Fibroblast of lung (primary cell): Measurements from ENCODE around the gene POTEH. TPM values are rescaled to one million over a fixed set of nuclear protein-coding genes. Genes with fewer than 3 reads are reported as not detected.
"Not testable (repeated sequence)": the region's sequence is repeated elsewhere in the genome, so short reads cannot be mapped to it uniquely, and the experiment has no call there.

Experiments
- DNase-seq, 2 donors: peaks; one replicate each; pipeline versions ENCODE4 v3.0.0 to v3.0.0-alpha.2; 2010; ENCODE audit warnings: low read depth in 2 of 2
- H2AFZ ChIP-seq: 2 replicates; pipeline ENCODE4 v1.5.1; 2012; ENCODE audit warnings: low read length, control low read depth, inconsistent platforms
- H3K27ac ChIP-seq: 2 replicates; pipeline ENCODE4 v1.5.1; 2011; ENCODE audit warnings: low read length, control low read depth; ENCODE audit not compliant: insufficient read depth
- H3K27me3 ChIP-seq: 2 replicates; pipeline ENCODE4 v1.5.1; 2011; ENCODE audit warnings: mild to moderate bottlenecking, low read length; ENCODE audit not compliant: control insufficient read depth, insufficient read depth
- H3K36me3 ChIP-seq: 2 replicates; pipeline ENCODE4 v1.5.1; 2011; ENCODE audit warnings: low read length; ENCODE audit not compliant: control insufficient read depth, insufficient read depth
- H3K4me1 ChIP-seq: 2 replicates; pipeline ENCODE4 v1.5.1; 2011; ENCODE audit warnings: low read length; ENCODE audit not compliant: control insufficient read depth, insufficient read depth; ENCODE audit errors: extremely low read depth
- H3K4me2 ChIP-seq: 2 replicates; pipeline ENCODE4 v1.5.1; 2011; ENCODE audit warnings: low read length, control low read depth; ENCODE audit not compliant: insufficient read depth; ENCODE audit errors: extremely low read depth
- H3K4me3 ChIP-seq, 4 experiments: fragments of 200-600 bp in 1 of 4; sonication (generic) in 1 of 4; replicated peaks in 1 of 4; 2 replicates each; pipeline ENCODE4 v1.5.1; 2011 to 2016; ENCODE audit warnings: low read length in 4 of 4, low read depth in 3 of 4, mild to moderate bottlenecking in 3 of 4, control low read depth in 2 of 4, inconsistent platforms in 1 of 4, mixed read lengths in 1 of 4; ENCODE audit not compliant: insufficient read depth in 1 of 4; ENCODE audit errors: control extremely low read depth in 1 of 4
- H3K79me2 ChIP-seq: 2 replicates; pipeline ENCODE4 v1.5.1; 2012; ENCODE audit warnings: mild to moderate bottlenecking, low read length, inconsistent platforms; ENCODE audit not compliant: control insufficient read depth, insufficient read depth
- H3K9ac ChIP-seq: 2 replicates; pipeline ENCODE4 v1.5.1; 2011; ENCODE audit warnings: mild to moderate bottlenecking, low read length, control low read depth; ENCODE audit not compliant: insufficient read depth
- H3K9me3 ChIP-seq: 2 replicates; pipeline ENCODE4 v1.5.1; 2012; ENCODE audit warnings: low read depth, low read length; ENCODE audit not compliant: control insufficient read depth, insufficient read depth
- H4K20me1 ChIP-seq: 2 replicates; pipeline ENCODE4 v1.5.1; 2011; ENCODE audit warnings: low read length; ENCODE audit not compliant: control insufficient read depth, insufficient read depth; ENCODE audit errors: extremely low read depth
- polyA plus RNA-seq, 2 donors: library from polyadenylated mRNA; depleted of rRNA in 1 of 2; stranded (reverse) in 1 of 2; unstranded in 1 of 2; fragments of >200 nt; gene quantifications; 2 replicates each; pipeline ENCODE4 v1.2.1, GENCODE V29; 2011 to 2012; ENCODE audit warnings: missing spikeins in 1 of 2
- total RNA-seq: library from RNA; depleted of rRNA; stranded (reverse); fragments of >200 nt; gene quantifications from 2 replicates; pipeline ENCODE4 v1.2.1, GENCODE V29; 2014

Gene POTEH
- total and polyA plus RNA-seq, 2 donors (not counting 1 experiment from before 2014, with no cell fraction given), result not detected

DNA sequence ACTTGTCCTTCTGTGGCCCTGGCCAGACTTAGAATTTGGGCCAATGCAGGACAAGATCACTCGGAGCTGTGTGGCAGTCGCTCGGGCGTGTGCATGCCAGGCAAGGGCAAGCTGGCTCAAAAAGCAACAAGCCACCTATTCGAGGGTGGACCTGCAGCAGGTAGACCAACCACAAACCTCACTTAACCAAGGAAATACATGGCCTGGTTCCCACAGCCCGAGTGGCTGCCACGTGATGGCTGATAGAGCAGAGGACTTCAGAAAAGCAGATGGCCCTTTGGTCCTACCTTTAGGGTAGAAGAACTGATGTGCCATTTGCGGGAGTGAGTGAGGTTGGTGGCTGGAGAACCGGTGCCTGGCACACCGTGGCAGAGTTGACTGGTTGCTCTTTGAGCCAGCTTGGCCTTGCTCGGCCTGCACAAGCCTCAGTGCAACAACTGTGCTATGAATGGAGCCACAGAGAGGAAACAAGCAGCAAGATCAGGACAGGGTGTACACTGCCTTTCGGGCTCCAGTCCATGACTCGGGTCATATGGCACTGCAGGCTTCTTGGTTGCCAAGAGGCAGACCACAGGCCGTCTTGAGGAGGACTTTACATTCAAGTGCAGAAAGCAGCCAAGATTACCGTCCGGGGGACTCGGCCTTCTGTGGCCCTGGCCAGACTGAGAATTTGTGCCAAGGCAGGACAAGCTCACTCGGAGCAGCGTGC, 39.5 kb downstream of the POTEH start:
- H3K27ac ChIP-seq, H3K27me3 ChIP-seq, H3K4me2 ChIP-seq, H3K4me3 ChIP-seq, H3K79me2 ChIP-seq, H4K20me1 ChIP-seq, H3K9ac ChIP-seq, DNase-seq, H3K36me3 ChIP-seq, H2AFZ ChIP-seq, H3K4me1 ChIP-seq, H3K9me3 ChIP-seq: not testable (repeated sequence)

DNA sequence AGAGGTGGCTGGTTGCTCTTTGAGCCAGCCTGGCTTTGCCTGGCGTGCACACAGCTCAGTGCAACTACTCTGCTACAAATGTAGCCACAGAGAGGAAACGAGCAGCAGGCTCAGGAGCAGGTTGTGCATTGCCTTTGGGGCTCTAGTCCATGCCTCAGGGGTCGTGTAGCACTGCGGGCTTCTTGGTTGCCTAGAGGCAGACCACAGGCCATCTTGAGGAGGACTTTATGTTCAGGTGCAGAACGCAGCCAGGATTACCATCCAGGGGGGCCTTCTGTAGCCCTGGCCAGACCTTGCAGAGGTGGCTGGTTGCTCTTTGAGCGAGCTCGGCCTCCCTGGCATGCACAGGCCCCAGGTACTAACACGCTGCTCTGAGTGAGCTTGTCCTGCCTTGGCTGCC, 41.2 kb downstream of the POTEH start:
- H4K20me1 ChIP-seq, H3K4me2 ChIP-seq, H3K4me1 ChIP-seq, DNase-seq, H2AFZ ChIP-seq, H3K27ac ChIP-seq, H3K27me3 ChIP-seq, H3K9ac ChIP-seq, H3K79me2 ChIP-seq, H3K36me3 ChIP-seq, H3K4me3 ChIP-seq, H3K9me3 ChIP-seq: not testable (repeated sequence)

DNA sequence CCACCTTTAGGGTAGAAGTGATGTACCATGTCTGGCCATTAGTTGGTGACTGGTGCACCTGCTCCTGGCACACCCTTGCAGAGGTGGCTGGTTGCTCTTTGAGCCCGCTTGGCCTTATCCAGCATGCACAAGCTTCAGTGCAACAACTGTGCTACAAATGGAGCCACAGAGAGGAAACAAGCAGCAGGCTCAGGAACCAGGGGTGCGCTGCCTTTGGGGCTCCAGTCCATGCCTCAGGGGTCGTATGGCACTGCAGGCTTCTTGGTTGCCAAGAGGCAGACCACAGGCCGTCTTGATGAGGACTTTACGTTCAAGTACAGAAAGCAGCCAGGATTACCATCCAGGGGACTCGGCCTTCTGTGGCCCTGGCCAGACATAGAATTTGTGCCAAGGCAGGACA, 44.6 kb downstream of the POTEH start:
- H3K36me3 ChIP-seq, H3K4me1 ChIP-seq, H3K4me3 ChIP-seq, H4K20me1 ChIP-seq, DNase-seq, H3K9ac ChIP-seq, H3K27me3 ChIP-seq, H3K27ac ChIP-seq, H3K79me2 ChIP-seq, H3K9me3 ChIP-seq, H3K4me2 ChIP-seq, H2AFZ ChIP-seq: not testable (repeated sequence)

DNA sequence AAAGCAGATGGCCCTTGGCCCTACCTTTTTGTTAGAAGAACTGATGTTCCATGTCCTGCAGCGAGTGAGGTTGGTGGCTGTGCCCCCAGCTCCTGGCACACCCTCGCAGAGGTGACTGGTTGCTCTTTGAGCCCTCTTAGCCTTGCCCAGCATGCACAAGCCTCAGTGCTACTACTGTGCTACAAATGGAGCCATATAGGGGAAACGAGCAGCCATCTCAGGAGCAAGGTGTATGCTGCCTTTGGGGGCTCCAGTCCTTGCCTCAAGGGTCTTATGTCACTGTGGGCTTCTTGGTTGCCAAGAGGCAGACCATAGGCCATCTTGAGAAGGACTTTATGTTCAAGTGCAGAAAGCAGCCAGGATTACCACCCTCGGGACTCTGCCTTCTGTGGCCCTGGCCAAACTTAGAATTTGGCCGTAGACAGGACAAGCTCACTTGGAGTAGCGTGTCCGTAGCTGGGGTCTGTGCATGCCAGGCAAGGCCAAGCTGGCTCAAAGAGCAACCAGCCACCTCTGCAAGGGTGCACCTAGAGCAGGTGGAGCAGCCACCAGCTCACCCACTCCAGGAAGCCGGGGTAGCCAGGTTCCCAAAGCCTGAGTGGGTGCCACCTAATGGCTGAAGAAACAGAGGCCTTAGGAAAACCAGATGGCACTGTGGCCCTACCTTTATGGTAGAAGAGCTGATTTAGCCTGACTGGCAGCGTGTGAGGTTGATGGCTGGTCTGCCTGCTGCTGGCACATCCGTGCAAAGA, 48.5 kb downstream of the POTEH start:
- not testable (repeated sequence) for H3K36me3 ChIP-seq, H4K20me1 ChIP-seq, H3K4me2 ChIP-seq, H3K4me3 ChIP-seq, H3K9me3 ChIP-seq, DNase-seq, H2AFZ ChIP-seq, H3K9ac ChIP-seq, H3K27me3 ChIP-seq, H3K79me2 ChIP-seq, H3K27ac ChIP-seq, H3K4me1 ChIP-seq

GRCh38 chr22:15738909-15739391, 49.1 kb downstream of the POTEH start:
- H3K79me2 ChIP-seq, H3K9me3 ChIP-seq, H3K4me2 ChIP-seq, H3K9ac ChIP-seq, H4K20me1 ChIP-seq, DNase-seq, H3K4me1 ChIP-seq, H3K27ac ChIP-seq, H3K4me3 ChIP-seq, H3K36me3 ChIP-seq, H3K27me3 ChIP-seq, H2AFZ ChIP-seq: not testable (repeated sequence)

- H3K36me3 ChIP-seq, H3K4me1 ChIP-seq, H3K9ac ChIP-seq, H3K9me3 ChIP-seq, H4K20me1 ChIP-seq, H3K27me3 ChIP-seq, H2AFZ ChIP-seq, H3K27ac ChIP-seq, H3K4me2 ChIP-seq, DNase-seq, H3K79me2 ChIP-seq, H3K4me3 ChIP-seq: not testable (repeated sequence)
Measured at GRCh38 chr22:15747636-15748323, 58.0 kb downstream of the POTEH start.
